ENCODE measurements around the gene CREB5. TPM values are rescaled to one million over a fixed set of nuclear protein-coding genes. Genes with fewer than 3 reads are reported as not detected.

CREB5 gene
- total and polyA plus RNA-seq, 2 donors from 2014 or later: 3.4 to 27.2 TPM

GRCh38 chr7:28483908-28484605 lies 71.7 kb downstream of the CREB5 start:
- no peaks in the 10 kb centered on the region for H3K9me3 ChIP-seq (ENCODE audit: control insufficient read depth in 2 of 3, insufficient read depth in 1 of 3, low read length in 3 of 3)
- no peak overlapping the region for H3K9ac ChIP-seq (ENCODE audit: low read length in 3 of 3)
- no peak for TF ChIP-seq CTCF (IDR thresholded peaks at IDR 0.05; ENCODE audit: borderline replicate concordance, extremely low read depth, insufficient read depth)
- DNase-seq (no peak), FAIRE-seq (no peak)
- no peaks in the 10 kb centered on the region for H3K4me1 ChIP-seq (ENCODE audit: control insufficient read depth in 2 of 3, insufficient read depth in 2 of 3, low read depth in 1 of 3, low read length in 3 of 3)
- intact Hi-C loops (cut with DNase I): no loop called here
- H3K4me3 ChIP-seq (ENCODE audit: low read length in 3 of 3): no peak overlapping the region
- H3K27me3 ChIP-seq (ENCODE audit: control insufficient read depth, insufficient read depth, low read length): no peaks in the 10 kb centered on the region
- no peaks in the 10 kb centered on the region for H3K36me3 ChIP-seq (ENCODE audit: control insufficient read depth in 2 of 3, insufficient read depth in 3 of 3, low read length in 3 of 3)
- no peak overlapping the region for H3K27ac ChIP-seq (ENCODE audit: low read depth in 2 of 2, low read length in 2 of 2)

- Histone ChIP-seq H3K27me3 (ENCODE audit: control insufficient read depth, insufficient read depth, low read length) (no peaks in the 10 kb centered on the region), H3K9me3 (ENCODE audit: control insufficient read depth in 2 of 3, insufficient read depth in 1 of 3, low read length in 3 of 3) (no peaks in the 10 kb centered on the region), H3K4me3 (ENCODE audit: low read length in 3 of 3) (no peak overlapping the region), H3K9ac (ENCODE audit: low read length in 3 of 3) (no peak overlapping the region), H3K36me3 (ENCODE audit: control insufficient read depth in 2 of 3, insufficient read depth in 3 of 3, low read length in 3 of 3) (no peaks in the 10 kb centered on the region), H3K27ac (ENCODE audit: low read depth in 2 of 2, low read length in 2 of 2) (no peak overlapping the region), H3K4me1 (ENCODE audit: control insufficient read depth in 2 of 3, insufficient read depth in 2 of 3, low read depth in 1 of 3, low read length in 3 of 3) (no peaks in the 10 kb centered on the region)
- DNase-seq (no peak), FAIRE-seq (no peak)
- TF ChIP-seq CTCF (IDR thresholded peaks at IDR 0.05; ENCODE audit: borderline replicate concordance, extremely low read depth, insufficient read depth): no peak
- intact Hi-C loops (cut with DNase I): no loop called here
Observed at GRCh38 chr7:28484606-28484935, 72.3 kb downstream of the CREB5 start.

GRCh38 chr7:28487487-28487886 lies 75.2 kb downstream of the CREB5 start:
- H3K4me1 ChIP-seq (ENCODE audit: control insufficient read depth in 2 of 3, insufficient read depth in 2 of 3, low read depth in 1 of 3, low read length in 3 of 3): no peaks in the 10 kb centered on the region
- H3K27ac ChIP-seq (ENCODE audit: low read depth in 2 of 2, low read length in 2 of 2): no peak overlapping the region
- TF ChIP-seq CTCF (IDR thresholded peaks at IDR 0.05; ENCODE audit: borderline replicate concordance, extremely low read depth, insufficient read depth): no peak
- FAIRE-seq (no peak), DNase-seq (no peak)
- no peaks in the 10 kb centered on the region for H3K9me3 ChIP-seq (ENCODE audit: control insufficient read depth in 2 of 3, insufficient read depth in 1 of 3, low read length in 3 of 3)
- intact Hi-C loops (cut with DNase I): no loop called here
- H3K4me3 ChIP-seq (ENCODE audit: low read length in 3 of 3): no peak overlapping the region
- H3K27me3 ChIP-seq (ENCODE audit: control insufficient read depth, insufficient read depth, low read length): no peaks in the 10 kb centered on the region
- H3K9ac ChIP-seq (ENCODE audit: low read length in 3 of 3): no peak overlapping the region
- no peaks in the 10 kb centered on the region for H3K36me3 ChIP-seq (ENCODE audit: control insufficient read depth in 2 of 3, insufficient read depth in 3 of 3, low read length in 3 of 3)
